ENCODE measurements around the gene WDTC1.

- TF ChIP-seq POLR2A (IDR thresholded peaks at IDR 0.05): no peak
- no peak for TF ChIP-seq CTCF (IDR thresholded peaks at IDR 0.05)
Measured at GRCh38 chr1:27193194-27193593, 41.2 kb upstream of the WDTC1 start.

Measured in body of pancreas (tissue), 4 donors.